Mucosa of gallbladder (tissue), 1 donor: ENCODE data around the gene PRIMPOL. TPM values are rescaled to one million over a fixed set of nuclear protein-coding genes. Genes with fewer than 3 reads are reported as not detected.
"Not testable (repeated sequence)": the region's sequence is repeated elsewhere in the genome, so short reads cannot be mapped to it uniquely, and the experiment has no call there.

Experiments
- DNase-seq: peaks from one replicate; pipeline ENCODE4 v3.0.0-alpha.2; 2020; ENCODE audit warnings: low spot score
- total RNA-seq: library from RNA; stranded (reverse); gene quantifications from one replicate; pipeline ENCODE4 v1.2.1, GENCODE V29; 2021
- donor health status: DM: no; HTN: no; CAD: no.

Gene PRIMPOL
- total RNA-seq, 1 donor from 2014 or later, result 15.9 TPM

- DNase-seq, result no peak
These were observed 64.3 kb downstream of the PRIMPOL start for GRCh38 chr4:184713887-184714286.

GRCh38 chr4:184715526-184715925, 66.0 kb downstream of the PRIMPOL start:
- no peak for DNase-seq

- no peak for DNase-seq
These were observed 69.9 kb downstream of the PRIMPOL start for GRCh38 chr4:184719407-184719806.

- DNase-seq, result no peak
These were observed 71.7 kb downstream of the PRIMPOL start for GRCh38 chr4:184721254-184721653.

GRCh38 chr4:184722798-184723197, 73.3 kb downstream of the PRIMPOL start:
- no peak for DNase-seq

- no peak for DNase-seq
These were observed 77.9 kb downstream of the PRIMPOL start for GRCh38 chr4:184727430-184727829.

GRCh38 chr4:184728858-184729257, 79.3 kb downstream of the PRIMPOL start:
- no peak for DNase-seq

- no peak for DNase-seq
These were observed 80.4 kb downstream of the PRIMPOL start for GRCh38 chr4:184729946-184730345.

- DNase-seq, result no peak
These were observed 81.5 kb downstream of the PRIMPOL start for GRCh38 chr4:184731056-184731455.

GRCh38 chr4:184732126-184732525, 82.6 kb downstream of the PRIMPOL start:
- no peak for DNase-seq

GRCh38 chr4:184733654-184734524, 84.4 kb downstream of the PRIMPOL start, which contains the start of gene CENPU:
Gene CENPU (minus strand): TSS chr4:184734096. CDS start chr4:184734062, 34 bp downstream.
- peak; percentile 97 for DNase-seq

- DNase-seq, result no peak
These were observed 85.2 kb downstream of the PRIMPOL start for GRCh38 chr4:184734758-184735157.

- DNase-seq, result not testable (repeated sequence)
These were observed 90.0 kb downstream of the PRIMPOL start for GRCh38 chr4:184739575-184739974.

GRCh38 chr4:184740980-184741391, 91.4 kb downstream of the PRIMPOL start:
- DNase-seq, result peak; percentile 6

GRCh38 chr4:184741651-184742050, 92.1 kb downstream of the PRIMPOL start:
- not testable (repeated sequence) for DNase-seq

- DNase-seq, result no peak
These were observed 94.1 kb downstream of the PRIMPOL start for GRCh38 chr4:184743650-184744049.

- no peak for DNase-seq
These were observed 94.7 kb downstream of the PRIMPOL start for GRCh38 chr4:184744236-184744635.

Other genes with a start within 250 kb of the PRIMPOL start
- 45.3 TPM for gene IRF2, start 175.2 kb upstream of the PRIMPOL start, total RNA-seq
- gene CASP3, start 291 bp upstream of the PRIMPOL start, total RNA-seq, result 20.5 TPM
- gene CENPU, start 84.4 kb downstream of the PRIMPOL start, total RNA-seq, result 3.8 TPM
- gene ACSL1, start 176.2 kb downstream of the PRIMPOL start, total RNA-seq, result 63.1 TPM